Neural crest cell (in vitro differentiated cells): ENCODE measurements around the gene PCDH9. TPM values are rescaled to one million over a fixed set of nuclear protein-coding genes. Genes with fewer than 3 reads are reported as not detected.

Experiments
- DNase-seq: peaks from one replicate; pipeline ENCODE4 v3.0.0; 2021; ENCODE audit warnings: low read depth, mixed read lengths, low spot score
- H3K27ac Mint-ChIP-seq: one replicate; pipeline ENCODE4 v1.8.0; 2021; ENCODE audit warnings: mild to moderate bottlenecking, mixed read lengths; ENCODE audit not compliant: unreplicated experiment
- H3K27me3 Mint-ChIP-seq: 2 replicates; pipeline ENCODE4 v1.8.0; 2021; ENCODE audit warnings: low read depth, mild to moderate bottlenecking, mixed read lengths
- H3K36me3 Mint-ChIP-seq: 2 replicates; pipeline ENCODE4 v1.8.0; 2021; ENCODE audit warnings: low read depth, mild to moderate bottlenecking, mixed read lengths
- H3K4me1 Mint-ChIP-seq: 2 replicates; pipeline ENCODE4 v1.8.0; 2021; ENCODE audit warnings: mixed read lengths
- H3K4me3 Mint-ChIP-seq: one replicate; pipeline ENCODE4 v1.8.0; 2021; ENCODE audit warnings: mild to moderate bottlenecking, mixed read lengths
- H3K9me3 Mint-ChIP-seq: 2 replicates; pipeline ENCODE4 v1.8.0; 2021; ENCODE audit warnings: mixed read lengths
- total RNA-seq: library from RNA; stranded (reverse); gene quantifications from 2 replicates; pipeline ENCODE4 v1.2.1, GENCODE V29; 2021
- TF ChIP-seq, protein P1 (sequence below): fragments of 200-600 bp; sonication (generic); conservative IDR thresholded peaks from 2 replicates; pipeline ENCODE4 v1.5.0; 2021; ENCODE audit warnings: antibody characterized with exemption, mild to moderate bottlenecking

Gene PCDH9
- total RNA-seq, 1 donor from 2014 or later: 6.3 TPM

DNA sequence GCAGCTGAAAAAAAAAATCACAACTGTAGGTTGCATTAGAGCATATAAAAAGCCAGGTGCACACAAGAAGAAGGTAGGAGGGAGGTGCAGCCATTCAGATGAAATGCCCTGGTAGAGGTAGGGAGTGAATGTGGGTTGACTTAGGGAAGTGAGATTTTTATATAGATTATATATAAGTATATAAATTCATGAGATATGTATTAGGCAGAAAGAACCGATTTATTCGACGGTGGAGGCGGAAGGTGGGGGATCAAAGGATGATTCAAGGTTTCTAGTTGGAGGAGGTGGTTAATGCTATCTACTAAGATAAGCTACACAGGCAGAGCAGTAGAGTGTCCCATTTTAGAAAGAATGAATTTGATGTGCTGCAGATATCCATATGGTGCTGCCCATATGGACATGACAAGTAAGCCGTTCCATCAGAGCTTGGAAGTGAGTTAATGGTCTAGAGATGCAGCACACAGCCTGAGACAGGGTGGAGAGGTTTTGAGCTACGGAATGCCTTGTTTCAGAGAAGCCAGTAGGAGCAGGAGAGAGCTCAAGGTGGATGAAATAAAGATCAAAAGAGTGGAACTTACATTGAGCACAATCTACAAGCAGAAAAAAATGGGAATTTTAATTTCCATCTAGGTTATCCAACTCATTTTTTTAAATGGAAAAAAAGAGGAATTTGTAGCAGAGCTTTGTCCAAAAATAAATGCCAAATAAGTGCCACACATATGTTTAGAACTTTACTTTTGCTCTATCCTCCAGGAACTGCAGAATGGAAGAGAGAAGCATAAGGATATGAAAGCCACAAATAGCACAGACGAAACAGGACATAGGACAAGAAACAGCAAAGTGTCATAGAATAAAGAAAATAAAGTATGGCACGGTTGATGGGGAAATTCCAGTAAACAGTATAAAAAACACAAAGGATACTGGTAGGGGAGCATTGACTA lies 177.3 kb downstream of the PCDH9 start:
- no peak for DNase-seq
- TF ChIP-seq, protein P1, sequence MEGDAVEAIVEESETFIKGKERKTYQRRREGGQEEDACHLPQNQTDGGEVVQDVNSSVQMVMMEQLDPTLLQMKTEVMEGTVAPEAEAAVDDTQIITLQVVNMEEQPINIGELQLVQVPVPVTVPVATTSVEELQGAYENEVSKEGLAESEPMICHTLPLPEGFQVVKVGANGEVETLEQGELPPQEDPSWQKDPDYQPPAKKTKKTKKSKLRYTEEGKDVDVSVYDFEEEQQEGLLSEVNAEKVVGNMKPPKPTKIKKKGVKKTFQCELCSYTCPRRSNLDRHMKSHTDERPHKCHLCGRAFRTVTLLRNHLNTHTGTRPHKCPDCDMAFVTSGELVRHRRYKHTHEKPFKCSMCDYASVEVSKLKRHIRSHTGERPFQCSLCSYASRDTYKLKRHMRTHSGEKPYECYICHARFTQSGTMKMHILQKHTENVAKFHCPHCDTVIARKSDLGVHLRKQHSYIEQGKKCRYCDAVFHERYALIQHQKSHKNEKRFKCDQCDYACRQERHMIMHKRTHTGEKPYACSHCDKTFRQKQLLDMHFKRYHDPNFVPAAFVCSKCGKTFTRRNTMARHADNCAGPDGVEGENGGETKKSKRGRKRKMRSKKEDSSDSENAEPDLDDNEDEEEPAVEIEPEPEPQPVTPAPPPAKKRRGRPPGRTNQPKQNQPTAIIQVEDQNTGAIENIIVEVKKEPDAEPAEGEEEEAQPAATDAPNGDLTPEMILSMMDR: no peak
- Mint-ChIP-seq H3K27me3 (no peaks in the 10 kb centered on the region), H3K36me3 (no peaks in the 10 kb centered on the region), H3K9me3 (no peaks in the 10 kb centered on the region), H3K27ac (no peak overlapping the region), H3K4me1 (peaks cover 5% of the 10 kb centered on the region), H3K4me3 (no peak overlapping the region)

DNA sequence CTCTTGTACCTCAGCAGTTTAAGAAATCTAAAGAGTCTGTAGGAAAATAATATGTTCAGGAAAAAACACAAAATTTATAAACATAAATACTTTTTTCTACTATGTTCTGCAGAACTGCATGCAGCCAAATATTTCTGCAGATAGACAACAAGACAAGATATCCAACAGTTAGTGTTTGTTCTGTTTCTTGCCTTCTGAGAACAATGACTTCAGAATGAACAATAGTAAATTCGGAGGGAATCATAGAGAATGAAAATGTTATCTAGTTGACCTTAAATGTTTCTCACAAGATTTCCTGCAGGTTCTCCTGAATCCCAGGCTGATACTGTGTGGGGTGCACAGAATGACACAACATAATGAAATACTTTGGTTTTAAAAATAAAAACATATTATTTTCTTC lies 180.4 kb downstream of the PCDH9 start:
- peaks cover 5% of the 10 kb centered on the region for H3K4me1 Mint-ChIP-seq
- H3K9me3 Mint-ChIP-seq: no peaks in the 10 kb centered on the region
- H3K27ac Mint-ChIP-seq: no peak overlapping the region
- H3K36me3 Mint-ChIP-seq: no peaks in the 10 kb centered on the region
- no peak overlapping the region for H3K4me3 Mint-ChIP-seq
- H3K27me3 Mint-ChIP-seq: no peaks in the 10 kb centered on the region
- no peak for DNase-seq
- TF ChIP-seq, protein P1: no peak

DNA sequence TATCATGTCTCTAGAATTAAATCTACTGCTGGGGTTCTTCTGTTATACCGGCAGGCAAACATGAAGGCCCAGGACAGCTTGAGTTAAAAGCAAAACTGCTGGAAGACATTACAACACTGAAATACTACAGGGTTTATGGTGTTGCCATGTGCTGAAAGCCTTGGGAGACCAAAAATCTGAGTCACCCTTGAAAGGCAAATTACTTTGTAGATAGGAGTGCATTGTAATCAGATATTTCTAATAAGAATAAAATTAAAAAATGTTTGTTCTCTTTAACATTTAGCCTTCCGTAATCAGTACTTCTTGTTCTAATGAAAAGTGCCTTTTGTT lies 181.3 kb downstream of the PCDH9 start:
- Mint-ChIP-seq H3K27me3 (no peaks in the 10 kb centered on the region), H3K9me3 (no peaks in the 10 kb centered on the region), H3K4me3 (no peak overlapping the region), H3K4me1 (peaks cover 5% of the 10 kb centered on the region), H3K27ac (no peak overlapping the region), H3K36me3 (no peaks in the 10 kb centered on the region)
- TF ChIP-seq, protein P1: no peak
- DNase-seq: no peak

DNA sequence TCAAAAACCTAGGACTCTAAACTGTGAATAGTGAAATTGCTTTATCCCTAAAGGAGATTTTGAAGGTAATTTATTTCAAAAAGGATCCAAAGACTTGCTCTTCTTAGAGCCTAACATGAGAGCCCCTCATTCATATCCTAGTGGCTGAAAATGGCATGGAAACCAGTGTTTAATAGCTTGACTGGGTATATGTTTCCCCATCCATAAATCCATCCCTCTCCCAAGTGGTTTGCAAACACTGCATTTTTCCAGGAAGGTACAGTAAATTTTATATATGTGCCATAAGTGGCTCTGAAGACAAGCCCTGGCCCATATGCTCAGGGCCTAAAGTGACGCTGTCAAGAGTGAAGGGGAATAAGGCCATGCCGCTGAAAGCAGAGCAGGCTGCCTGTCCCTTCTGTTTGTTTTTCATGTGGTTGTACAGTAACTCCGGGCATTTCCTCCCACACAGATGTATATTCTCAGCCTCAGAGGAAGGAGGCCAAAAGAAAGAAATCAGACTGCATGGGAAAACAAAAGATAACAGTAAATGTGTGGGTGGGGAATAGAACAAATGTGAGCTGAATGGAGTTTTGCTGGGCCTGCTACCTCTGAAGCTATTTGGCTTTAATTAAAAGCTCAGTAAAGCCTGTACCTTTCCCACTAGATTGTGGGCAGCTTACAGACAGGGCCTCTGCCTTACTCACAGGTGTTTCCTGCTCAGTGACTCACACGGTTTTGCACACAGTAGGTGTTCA lies 181.9 kb downstream of the PCDH9 start:
- no peaks in the 10 kb centered on the region for H3K36me3 Mint-ChIP-seq

DNA sequence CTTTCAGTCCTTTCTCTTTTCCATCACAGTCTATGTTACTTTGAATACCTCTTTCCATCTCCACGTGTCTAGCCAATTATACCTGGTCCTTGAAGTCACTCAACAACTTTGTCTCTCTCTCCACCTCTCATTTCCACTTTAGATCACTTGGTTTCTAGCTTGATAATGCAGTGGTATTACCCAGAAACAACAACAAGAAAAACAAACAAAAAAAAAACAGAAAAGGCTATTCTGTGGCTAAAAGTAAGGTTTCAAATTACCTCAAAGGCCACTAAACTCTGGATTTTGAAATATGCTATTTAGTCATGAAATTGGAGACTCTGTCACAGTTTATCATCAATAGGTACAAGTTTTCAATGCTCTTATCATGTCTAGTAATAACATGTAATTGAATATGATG lies 184.8 kb downstream of the PCDH9 start:
- Mint-ChIP-seq H3K36me3 (no peaks in the 10 kb centered on the region), H3K27me3 (no peaks in the 10 kb centered on the region), H3K27ac (no peak overlapping the region), H3K9me3 (no peaks in the 10 kb centered on the region), H3K4me3 (no peak overlapping the region), H3K4me1 (peaks cover 8% of the 10 kb centered on the region)
- TF ChIP-seq, protein P1: no peak
- no peak for DNase-seq

More for the DNA sequence above, 181.9 kb downstream of the PCDH9 start:
- Mint-ChIP-seq H3K4me3 (no peak overlapping the region), H3K27ac (no peak overlapping the region), H3K9me3 (no peaks in the 10 kb centered on the region), H3K27me3 (no peaks in the 10 kb centered on the region), H3K4me1 (peaks cover 5% of the 10 kb centered on the region)
- no peak for DNase-seq
- TF ChIP-seq, protein P1: peak; percentile 21
